MM.1S (cell line): ENCODE measurements around the gene HSDL1.

ENCODE experiments used
- DNase-seq: peaks from one replicate; pipeline ENCODE4 v3.0.0-alpha.2; 2015
- H2AFZ ChIP-seq: fragments of 300-600 bp; sonication (generic); 2 replicates; pipeline ENCODE4 v1.6.0; 2016; ENCODE audit warnings: antibody characterized with exemption, low read length
- H3F3A ChIP-seq: fragments of 300-600 bp; sonication (generic); 2 replicates; pipeline ENCODE4 v1.6.1; 2016; ENCODE audit warnings: mild to moderate bottlenecking, antibody characterized with exemption, low read length, moderate library complexity, mixed read lengths; ENCODE audit not compliant: insufficient read depth
- H3K27ac ChIP-seq: fragments of 300-600 bp; sonication (generic); 2 replicates; pipeline ENCODE4 v1.5.1; 2016; ENCODE audit warnings: mild to moderate bottlenecking, low read length
- H3K27me3 ChIP-seq: fragments of 300-600 bp; sonication (generic); replicated peaks from 2 replicates; pipeline ENCODE4 v1.6.0; 2016; ENCODE audit warnings: low read length; ENCODE audit not compliant: insufficient read depth
- H3K36me3 ChIP-seq: fragments of 300-600 bp; sonication (generic); replicated peaks from 2 replicates; pipeline ENCODE4 v1.6.1; 2016; ENCODE audit warnings: mild to moderate bottlenecking, low read length, mixed read lengths; ENCODE audit not compliant: insufficient read depth
- H3K4me1 ChIP-seq: fragments of 300-600 bp; sonication (generic); 2 replicates; pipeline ENCODE4 v1.6.1; 2016; ENCODE audit warnings: low read length, mixed read lengths
- H3K4me2 ChIP-seq: fragments of 300-600 bp; sonication (generic); 2 replicates; pipeline ENCODE4 v1.6.0; 2016; ENCODE audit warnings: low read depth, low read length
- H3K4me3 ChIP-seq: fragments of 300-600 bp; sonication (generic); 2 replicates; pipeline ENCODE4 v1.5.1; 2016; ENCODE audit warnings: low read length, mixed read lengths
- H3K79me2 ChIP-seq: fragments of 300-600 bp; sonication (generic); 2 replicates; pipeline ENCODE4 v1.6.1; 2016; ENCODE audit warnings: mixed run types, low read length, mixed read lengths
- H3K9ac ChIP-seq: fragments of 300-600 bp; sonication (generic); 2 replicates; pipeline ENCODE4 v1.6.1; 2016; ENCODE audit warnings: low read length, mixed read lengths
- H3K9me2 ChIP-seq: fragments of 300-600 bp; sonication (generic); replicated peaks from 2 replicates; pipeline ENCODE4 v1.6.1; 2016; ENCODE audit warnings: mild to moderate bottlenecking, low read length, mixed read lengths; ENCODE audit not compliant: insufficient read depth
- H3K9me3 ChIP-seq: fragments of 300-600 bp; sonication (generic); replicated peaks from 2 replicates; pipeline ENCODE4 v1.6.1; 2016; ENCODE audit warnings: mild to moderate bottlenecking, low read length, mixed read lengths; ENCODE audit not compliant: insufficient read depth
- H4K20me1 ChIP-seq: fragments of 300-600 bp; sonication (generic); 2 replicates; pipeline ENCODE4 v1.6.1; 2016; ENCODE audit warnings: mild to moderate bottlenecking, low read length, moderate library complexity, mixed read lengths; ENCODE audit not compliant: insufficient read depth
- CTCF ChIP-seq: fragments of 300-600 bp; sonication (generic); IDR thresholded peaks from 2 replicates; pipeline ENCODE4 v1.5.1; 2016; ENCODE audit warnings: antibody characterized with exemption, low read length, mixed read lengths
- EZH2 ChIP-seq: fragments of 300-600 bp; sonication (generic); optimal IDR thresholded peaks from 2 replicates; pipeline ENCODE3; 2017; ENCODE audit warnings: low read depth, mild to moderate bottlenecking, antibody characterized with exemption, low read length, mixed read lengths
- EZH2phosphoT487 ChIP-seq: fragments of 300-600 bp; sonication (generic); IDR thresholded peaks from 2 replicates; pipeline ENCODE4 v1.6.1; 2018; ENCODE audit warnings: antibody characterized with exemption, low read length

Gene HSDL1

DNA sequence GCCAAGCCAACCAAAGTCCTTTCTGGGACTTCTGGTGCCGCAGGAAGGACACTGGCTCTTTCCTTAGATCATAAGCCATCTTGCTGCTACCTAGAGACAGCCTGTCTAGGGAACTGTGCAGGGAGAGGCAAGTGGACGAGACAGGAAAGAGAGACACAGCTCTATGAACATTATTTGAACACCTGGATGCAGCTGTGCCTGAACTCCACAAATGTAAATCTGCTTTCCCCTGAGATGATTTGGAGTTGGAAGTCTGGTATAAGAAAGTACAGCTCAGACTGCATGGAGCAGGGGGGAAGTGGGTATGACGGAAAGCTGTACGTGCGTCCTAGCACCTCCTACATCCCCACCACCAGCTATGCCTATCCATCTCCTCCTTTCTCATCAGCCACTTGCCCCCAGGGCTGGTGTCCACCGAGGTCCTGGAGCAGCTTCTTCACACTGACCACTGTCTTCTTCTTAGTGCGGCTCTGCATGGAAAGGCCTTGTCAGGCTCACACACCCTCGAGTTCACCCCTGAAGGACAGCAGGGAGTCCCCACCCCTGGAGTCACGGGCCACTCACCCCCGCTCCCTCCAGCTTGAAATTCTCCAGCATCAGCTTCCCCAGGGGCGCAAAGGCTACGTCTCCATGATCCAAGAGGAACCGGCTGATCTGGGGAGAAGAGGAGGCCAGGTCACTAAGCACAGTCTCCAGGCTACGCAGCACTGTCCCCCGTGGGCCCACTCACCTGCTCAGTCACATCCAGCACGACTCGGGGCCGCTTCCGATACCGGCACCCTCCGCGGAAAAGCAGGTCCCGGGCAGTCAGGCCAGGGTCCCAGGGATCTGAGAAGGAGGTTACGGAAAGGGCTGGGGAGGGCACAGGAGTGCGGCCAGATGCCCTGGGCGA is 37.9 kb upstream of the HSDL1 start:
- H3K9me2 ChIP-seq, result no peaks in the 10 kb centered on the region
- H3K4me2 ChIP-seq, result no peak overlapping the region
- H2AFZ ChIP-seq, result no peak overlapping the region
- DNase-seq, result no peak
- H3K9ac ChIP-seq, result no peak overlapping the region
- H4K20me1 ChIP-seq, result no peaks in the 10 kb centered on the region
- no peaks in the 10 kb centered on the region for H3K4me1 ChIP-seq
- no peak overlapping the region for H3K27ac ChIP-seq
- TF ChIP-seq CTCF, result no peak
- no peak for TF ChIP-seq EZH2
- no peaks in the 10 kb centered on the region for H3K36me3 ChIP-seq
- no peaks in the 10 kb centered on the region for H3K9me3 ChIP-seq
- no peak overlapping the region for H3K4me3 ChIP-seq
- peaks cover 27% of the 10 kb centered on the region for H3K79me2 ChIP-seq
- no peaks in the 10 kb centered on the region for H3K27me3 ChIP-seq
- no peaks in the 10 kb centered on the region for H3F3A ChIP-seq

GRCh38 chr16:84182104-84182503 is 37.1 kb upstream of the HSDL1 start:
- H4K20me1 ChIP-seq, result no peaks in the 10 kb centered on the region
- no peaks in the 10 kb centered on the region for H3K36me3 ChIP-seq
- no peak overlapping the region for H2AFZ ChIP-seq
- no peak overlapping the region for H3K4me3 ChIP-seq
- peaks cover 27% of the 10 kb centered on the region for H3K79me2 ChIP-seq
- no peaks in the 10 kb centered on the region for H3K9me2 ChIP-seq
- no peaks in the 10 kb centered on the region for H3K4me1 ChIP-seq
- H3K9ac ChIP-seq, result no peak overlapping the region
- no peak for TF ChIP-seq EZH2phosphoT487
- no peak for TF ChIP-seq CTCF
- no peak for TF ChIP-seq EZH2
- no peaks in the 10 kb centered on the region for H3K9me3 ChIP-seq
- H3F3A ChIP-seq, result no peaks in the 10 kb centered on the region
- no peak overlapping the region for H3K27ac ChIP-seq
- no peaks in the 10 kb centered on the region for H3K27me3 ChIP-seq
- DNase-seq, result no peak
- H3K4me2 ChIP-seq, result no peak overlapping the region

GRCh38 chr16:84181144-84181915 is 36.4 kb upstream of the HSDL1 start:
- Histone ChIP-seq H3K27me3 (no peaks in the 10 kb centered on the region), H2AFZ (no peak overlapping the region), H3K4me3 (no peak overlapping the region), H3K9me3 (no peaks in the 10 kb centered on the region), H3K4me1 (peaks cover 7% of the 10 kb centered on the region; the same call in 1 of the 2 replicates), H3K9me2 (no peaks in the 10 kb centered on the region), H3F3A (no peaks in the 10 kb centered on the region), H4K20me1 (no peaks in the 10 kb centered on the region), H3K36me3 (no peaks in the 10 kb centered on the region), H3K9ac (no peak overlapping the region), H3K4me2 (no peak overlapping the region), H3K79me2 (peaks cover 21% of the 10 kb centered on the region), H3K27ac (no peak overlapping the region)
- DNase-seq, result no peak
- TF ChIP-seq EZH2phosphoT487 (no peak), CTCF (no peak), EZH2 (no peak)
